Right lobe of liver (tissue), 6 donors: Measurements from ENCODE around the gene PRRC2C. TPM values are rescaled to one million over a fixed set of nuclear protein-coding genes. Genes with fewer than 3 reads are reported as not detected.

Experiments used
- ATAC-seq, 4 donors: fragments of 200-7000 bp; cut with Tn5 transposase; one replicate each; pipeline ENCODE4 v1.9.1; 2020; ENCODE audit warnings: mild to moderate bottlenecking in 4 of 4, moderate library complexity in 4 of 4
- DNase-seq, 3 donors: peaks; one replicate each; pipeline ENCODE4 v3.0.0-alpha.2; 2020
- H3K27ac ChIP-seq, 3 donors: fragments of 200-600 bp; one replicate each; pipeline ENCODE4 v1.8.0; 2022
- H3K27me3 ChIP-seq, 2 donors: fragments of 200-600 bp; one replicate each; pipeline ENCODE4 v1.8.0; 2022
- H3K36me3 ChIP-seq, 4 donors: fragments of 200-600 bp; sonication (generic) in 1 of 4; one replicate each; pipeline versions ENCODE4 v1.5.1 to v1.8.0; 2017 to 2022; ENCODE audit warnings: control low read depth in 1 of 4
- H3K4me1 ChIP-seq, 4 donors: fragments of 200-600 bp; sonication (generic) in 1 of 4; one replicate each; pipeline versions ENCODE4 v1.5.1 to v1.8.0; 2017 to 2022; ENCODE audit warnings: control low read depth in 1 of 4
- H3K4me3 ChIP-seq, 3 donors: fragments of 200-600 bp; one replicate each; pipeline ENCODE4 v1.8.0; 2022
- H3K9me3 ChIP-seq, 4 donors: fragments of 200-600 bp; sonication (generic) in 1 of 4; one replicate each; pipeline versions ENCODE4 v1.5.1 to v1.8.0; 2017 to 2022; ENCODE audit warnings: control low read depth in 1 of 4
- CTCF ChIP-seq, 4 donors: fragments of 200-600 bp in 3 of 4; fragments of 450-650 bp in 1 of 4; IDR thresholded peaks; one replicate each; pipeline versions ENCODE4 v1.5.1 to v1.8.0; 2016 to 2022; ENCODE audit warnings: antibody characterized with exemption in 4 of 4, mild to moderate bottlenecking in 2 of 4
- POLR2A ChIP-seq: fragments of 450-650 bp; IDR thresholded peaks from one replicate; pipeline ENCODE4 v1.6.1; 2017; ENCODE audit warnings: antibody characterized with exemption, mild to moderate bottlenecking
- WGBS: methylation state at CpG from one replicate; pipeline ENCODE4 v1.1.6; 2018; ENCODE audit warnings: low coverage, low lambda C conversion rate; ENCODE audit not compliant: insufficient coverage; ENCODE audit errors: missing lambda C conversion rate; 5-methylcytosine and 5-hydroxymethylcytosine counted together
- intact Hi-C, 2 donors: fragments of 100-400 bp; cut with DNase I; formaldehyde crosslinking; loops; one replicate each; pipeline versions ENCODE4 v1.11.2 to v1.14.1; 2022
- total RNA-seq, 6 experiments: library from RNA; depleted of rRNA in 2 of 6; stranded (reverse); fragments of >200 nt in 2 of 6; fragmentation: NEBNext Ultra II Directional in 3 of 6; extraction: Animal tissue kit (Norgen Biotek cat#: 25700) in 3 of 6; gene quantifications; one replicate each; pipeline versions ENCODE4 v1.1.0 to v1.2.4, GENCODE V29; 2016 to 2023
- donor health status: DM: no; HTN: yes; CAD: no.
- donor health status: DM: no; HTN: no; CAD: no.
- donor health status: DM: no; HTN: no; CAD: no.
- donor health status: DM: no; HTN: yes; CAD: no.
- donor health status: DM: no; HTN: yes; CAD: no.

PRRC2C gene
- total RNA-seq, 6 experiments from 2014 or later: 39.1 to 59.9 (median 48.5) TPM

- ATAC-seq: no peak
- 89% methylated on average over 2 of the region's 2 CpGs for WGBS
- H3K9me3 ChIP-seq: no peaks in the 10 kb centered on the region
- intact Hi-C loops: no loop called here
- H3K4me1 ChIP-seq: no peaks in the 10 kb centered on the region
- TF ChIP-seq CTCF (IDR thresholded peaks at IDR 0.05) (no peak), POLR2A (no peak)
- H3K36me3 ChIP-seq: no peaks in the 10 kb centered on the region
- no peak for DNase-seq
- H3K4me3 ChIP-seq: no peak overlapping the region
- H3K27me3 ChIP-seq: no peaks in the 10 kb centered on the region
- no peak overlapping the region for H3K27ac ChIP-seq
These were observed 142.9 kb downstream of the PRRC2C start for GRCh38 chr1:171628225-171628624.

GRCh38 chr1:171635661-171636060 lies 150.3 kb downstream of the PRRC2C start:
- Histone ChIP-seq H3K4me1 (no peaks in the 10 kb centered on the region), H3K36me3 (no peaks in the 10 kb centered on the region), H3K27ac (no peak overlapping the region), H3K9me3 (no peaks in the 10 kb centered on the region), H3K27me3 (no peaks in the 10 kb centered on the region), H3K4me3 (no peak overlapping the region)
- DNase-seq (no peak), ATAC-seq (no peak)
- 100% methylated on average over 1 of the region's 2 CpGs for WGBS
- TF ChIP-seq CTCF (IDR thresholded peaks at IDR 0.05) (no peak), POLR2A (no peak)
- intact Hi-C loops: no loop called here

GRCh38 chr1:171636141-171636540 lies 150.8 kb downstream of the PRRC2C start:
- Histone ChIP-seq H3K36me3 (no peaks in the 10 kb centered on the region), H3K27me3 (no peaks in the 10 kb centered on the region), H3K27ac (no peak overlapping the region), H3K4me3 (no peak overlapping the region), H3K4me1 (no peaks in the 10 kb centered on the region), H3K9me3 (no peaks in the 10 kb centered on the region)
- TF ChIP-seq CTCF (IDR thresholded peaks at IDR 0.05) (no peak), POLR2A (no peak)
- WGBS: no CpG with 5 or more reads among the region's 11 CpGs
- ATAC-seq: no peak
- no peak for DNase-seq
- intact Hi-C loops: no loop called here

- Histone ChIP-seq H3K36me3 (no peaks in the 10 kb centered on the region), H3K27me3 (no peaks in the 10 kb centered on the region), H3K27ac (no peak overlapping the region), H3K9me3 (no peaks in the 10 kb centered on the region), H3K4me3 (no peak overlapping the region), H3K4me1 (no peaks in the 10 kb centered on the region)
- intact Hi-C loops: no loop called here
- ATAC-seq (peak in 2 of 4 donors; percentile 24 to 83), DNase-seq (no peak)
- WGBS: 58% methylated on average over 4 of the region's 4 CpGs
- TF ChIP-seq POLR2A (no peak), CTCF (IDR thresholded peaks at IDR 0.05) (no peak)
These were observed 152.7 kb downstream of the PRRC2C start for GRCh38 chr1:171637928-171638576.
